GM18909 (cell line): ENCODE data around the gene INSRR.
A peak's percentile ranks its signal among the peaks of the same experiment; 100 is the strongest.

ENCODE experiments used
- ATAC-seq: cut with Tn5 transposase; IDR thresholded peaks from one replicate; pipeline ENCODE4 v1.9.1; 2021; ENCODE audit warnings: mild to moderate bottlenecking; ENCODE audit not compliant: unreplicated experiment, poor library complexity

Gene INSRR

GRCh38 chr1:156894711-156895454, 36.0 kb upstream of the INSRR start:
- no peak for ATAC-seq

GRCh38 chr1:156894001-156894400, 35.1 kb upstream of the INSRR start:
- no peak for ATAC-seq

GRCh38 chr1:156893048-156893953, 34.4 kb upstream of the INSRR start, which contains the start of gene PEAR1:
PEAR1 (plus strand) TSS chr1:156893718; CDS start chr1:156903927, 10,209 bp downstream.
- no peak for ATAC-seq

GRCh38 chr1:156892190-156893047, 33.5 kb upstream of the INSRR start:
- ATAC-seq: peak; percentile 71

- no peak for ATAC-seq
These were observed 31.1 kb upstream of the INSRR start for GRCh38 chr1:156889802-156890580.

GRCh38 chr1:156887734-156888133, 28.8 kb upstream of the INSRR start:
- ATAC-seq: no peak

GRCh38 chr1:156887317-156887716, 28.4 kb upstream of the INSRR start:
- no peak for ATAC-seq

- ATAC-seq: no peak
These were observed 27.8 kb upstream of the INSRR start for GRCh38 chr1:156886583-156887281.

- no peak for ATAC-seq
These were observed 27.0 kb upstream of the INSRR start for GRCh38 chr1:156885880-156886355.

- no peak for ATAC-seq
These were observed 26.4 kb upstream of the INSRR start for GRCh38 chr1:156885314-156885713.

- ATAC-seq: no peak
These were observed 25.8 kb upstream of the INSRR start for GRCh38 chr1:156884560-156885184.

- no peak for ATAC-seq
These were observed 25.0 kb upstream of the INSRR start for GRCh38 chr1:156883919-156884318.

- no peak for ATAC-seq
These were observed 23.6 kb upstream of the INSRR start for GRCh38 chr1:156882543-156882942.

- no peak for ATAC-seq
These were observed 22.7 kb upstream of the INSRR start for GRCh38 chr1:156881663-156882062.

GRCh38 chr1:156881101-156881500, 22.2 kb upstream of the INSRR start:
- no peak for ATAC-seq

- ATAC-seq: no peak
These were observed 21.6 kb upstream of the INSRR start for GRCh38 chr1:156880473-156880872.

GRCh38 chr1:156879876-156880275, 21.0 kb upstream of the INSRR start:
- no peak for ATAC-seq

- ATAC-seq: no peak
These were observed 18.7 kb upstream of the INSRR start for GRCh38 chr1:156877433-156878170.
